ENCODE data around the gene DNPH1. TPM values are rescaled to one million over a fixed set of nuclear protein-coding genes. Genes with fewer than 3 reads are reported as not detected.

Gene DNPH1
- total and polyA plus RNA-seq, 10 of the 15 experiments (the other 5 are each of a cell fraction or from before 2014, with no cell fraction given), result 7.0 to 136 (median 67.7) TPM

GRCh38 chr6:43186706-43187105 is 42.6 kb downstream of the DNPH1 start (continued):
- TF ChIP-seq BCLAF1 (IDR thresholded peaks at IDR 0.05) (no peak), NR2C2 (IDR thresholded peaks at IDR 0.05; ENCODE audit: borderline replicate concordance, control insufficient read depth, insufficient read length, low read depth) (no peak), MTA3 (IDR thresholded peaks at IDR 0.05; ENCODE audit: borderline replicate concordance, low read length) (no peak)

- 99% methylated on average over 14 of the region's 14 CpGs for WGBS (ENCODE audit: insufficient coverage, insufficient replicate concordance, low lambda C conversion rate, missing lambda C conversion rate)
- Histone ChIP-seq H4K20me1 (ENCODE audit: control insufficient read depth, insufficient read depth) (no peaks in the 10 kb centered on the region), H2AFZ (ENCODE audit: control insufficient read depth, low read depth, low read length) (no peak overlapping the region), H3K4me2 (ENCODE audit: control insufficient read depth, insufficient read depth) (no peak overlapping the region), H3K4me3 (no peak overlapping the region), H3K4me1 (ENCODE audit: control insufficient read depth, insufficient read depth, low read length) (peaks cover 13% of the 10 kb centered on the region), H3K27ac (ENCODE audit: control insufficient read depth, insufficient read depth) (no peak overlapping the region), H3K79me2 (ENCODE audit: control insufficient read depth, insufficient read depth, low read length) (peaks cover 11% of the 10 kb centered on the region), H3K9ac (ENCODE audit: control insufficient read depth, insufficient read depth, low read length) (no peak overlapping the region), H3K27me3 (replicated peaks in 1 of 2; ENCODE audit: control insufficient read depth in 2 of 2, insufficient read depth in 2 of 2, low read length in 1 of 2) (no peaks in the 10 kb centered on the region), H3K9me3 (replicated peaks; ENCODE audit: control insufficient read depth, insufficient read depth, low read length) (no peaks in the 10 kb centered on the region; the same call in 2 of the 3 replicates), H3K36me3 (ENCODE audit: control insufficient read depth in 2 of 2, insufficient read depth in 2 of 2, low read length in 1 of 2) (peaks cover 0 to 6% of the 10 kb centered on the region in 2 experiments; a peak in 3 of 4 replicates)
- CTCF ChIA-PET, result no interaction called here
- SMC1A ChIA-PET (ENCODE audit: uncharacterized antibody, unreplicated experiment), result no interaction called here
- ATAC-seq (no peak), DNase-seq (ENCODE audit: low read depth, low spot score) (no peak), FAIRE-seq (no peak)
- POLR2A ChIA-PET, result interaction anchor here (0.6 kb wide), 1 partner anchor 37 kb away, joined by 7 read pairs; no protein-coding TSS in a partner anchor
- intact Hi-C loops (cut with micrococcal nuclease; ENCODE audit: unreplicated experiment) (no loop called here), in situ Hi-C loops (cut with MboI) (no loop called here)
- RAD21 ChIA-PET (ENCODE audit: unreplicated experiment), result no interaction called here
- no TSS peak for BruUV-seq (replicated peaks)
- TF ChIP-seq CREB1 (IDR thresholded peaks at IDR 0.05; ENCODE audit: low read depth), result no peak
- TF ChIP-seq ASH2L (IDR thresholded peaks at IDR 0.05; ENCODE audit: borderline replicate concordance, low read depth), result no peak
- TF ChIP-seq ZBTB40 (IDR thresholded peaks at IDR 0.05; ENCODE audit: borderline replicate concordance), result no peak
- TF ChIP-seq ZNF207 (IDR thresholded peaks at IDR 0.05; ENCODE audit: borderline replicate concordance), result no peak
- TF ChIP-seq SREBF1 (IDR thresholded peaks at IDR 0.05; ENCODE audit: low read length), result no peak
- TF ChIP-seq HDAC6 (IDR thresholded peaks at IDR 0.05; ENCODE audit: unreplicated experiment), result no peak
- no peak for TF ChIP-seq EP300 (IDR thresholded peaks at IDR 0.05; ENCODE audit: borderline replicate concordance in 1 of 2, control insufficient read depth in 1 of 2, low read depth in 2 of 2, low read length in 2 of 2)
- no peak for TF ChIP-seq ATF3 (IDR thresholded peaks at IDR 0.05; ENCODE audit: borderline replicate concordance, extremely low read depth, low read depth, low read length)
- no peak for TF ChIP-seq PBX3 (IDR thresholded peaks at IDR 0.05; ENCODE audit: insufficient replicate concordance, low read depth, low read length)
- TF ChIP-seq SMAD1 (IDR thresholded peaks at IDR 0.05; ENCODE audit: low read depth, partially characterized antibody), result no peak
- no peak for TF ChIP-seq ZNF274 (IDR thresholded peaks at IDR 0.05; ENCODE audit: insufficient read depth, insufficient read length)
Measured at GRCh38 chr6:43186019-43186418, 43.3 kb downstream of the DNPH1 start.
